ENCODE results near the gene FAM118A.
"Not testable (repeated sequence)": the region's sequence is repeated elsewhere in the genome, so short reads cannot be mapped to it uniquely, and the experiment has no call there.

FAM118A gene

GRCh38 chr22:45330548-45330947, 20.8 kb downstream of the FAM118A start:
- no peak for DNase-seq (ENCODE audit: low read depth)

GRCh38 chr22:45331486-45331885, 21.8 kb downstream of the FAM118A start:
- no peak for DNase-seq (ENCODE audit: low read depth)

- DNase-seq (ENCODE audit: low read depth) = no peak
Measured at GRCh38 chr22:45332001-45332400, 22.3 kb downstream of the FAM118A start.

- DNase-seq (ENCODE audit: low read depth) = peak; percentile 27
Measured at GRCh38 chr22:45334068-45334467, 24.3 kb downstream of the FAM118A start.

GRCh38 chr22:45334528-45334927, 24.8 kb downstream of the FAM118A start:
- no peak for DNase-seq (ENCODE audit: low read depth)

GRCh38 chr22:45335021-45335818, 25.5 kb downstream of the FAM118A start:
- peak; percentile 13 for DNase-seq (ENCODE audit: low read depth)

GRCh38 chr22:45335854-45336522, 26.3 kb downstream of the FAM118A start:
- DNase-seq (ENCODE audit: low read depth) = no peak

GRCh38 chr22:45336971-45337431, 27.3 kb downstream of the FAM118A start:
- DNase-seq (ENCODE audit: low read depth) = no peak

GRCh38 chr22:45337536-45337935, 27.8 kb downstream of the FAM118A start:
- no peak for DNase-seq (ENCODE audit: low read depth)

GRCh38 chr22:45338795-45339194, 29.1 kb downstream of the FAM118A start:
- no peak for DNase-seq (ENCODE audit: low read depth)

GRCh38 chr22:45340323-45340722, 30.6 kb downstream of the FAM118A start:
- DNase-seq (ENCODE audit: low read depth) = no peak

- DNase-seq (ENCODE audit: low read depth) = no peak
Measured at GRCh38 chr22:45341498-45341897, 31.8 kb downstream of the FAM118A start.

GRCh38 chr22:45343143-45343542, 33.4 kb downstream of the FAM118A start:
- DNase-seq (ENCODE audit: low read depth) = no peak

GRCh38 chr22:45344334-45344733, 34.6 kb downstream of the FAM118A start:
- peak; percentile 8 for DNase-seq (ENCODE audit: low read depth)

GRCh38 chr22:45349916-45350315, 40.2 kb downstream of the FAM118A start:
- no peak for DNase-seq (ENCODE audit: low read depth)

- DNase-seq (ENCODE audit: low read depth) = no peak
Measured at GRCh38 chr22:45351956-45352355, 42.2 kb downstream of the FAM118A start.

- not testable (repeated sequence) for DNase-seq (ENCODE audit: low read depth)
Measured at GRCh38 chr22:45352757-45353156, 43.0 kb downstream of the FAM118A start.

- DNase-seq (ENCODE audit: low read depth) = no peak
Measured at GRCh38 chr22:45353786-45354185, 44.1 kb downstream of the FAM118A start.

GRCh38 chr22:45357490-45357889, 47.8 kb downstream of the FAM118A start:
- DNase-seq (ENCODE audit: low read depth) = no peak

GRCh38 chr22:45358127-45358526, 48.4 kb downstream of the FAM118A start:
- DNase-seq (ENCODE audit: low read depth) = no peak

- DNase-seq (ENCODE audit: low read depth) = no peak
Measured at GRCh38 chr22:45359627-45360026, 49.9 kb downstream of the FAM118A start.

GRCh38 chr22:45366713-45367112, 57.0 kb downstream of the FAM118A start:
- no peak for DNase-seq (ENCODE audit: low read depth)

- not testable (repeated sequence) for DNase-seq (ENCODE audit: low read depth)
Measured at GRCh38 chr22:45373592-45373991, 63.9 kb downstream of the FAM118A start.

All from EH (cell line).